Neural cell (in vitro differentiated cells): ENCODE results near the gene KRT6A.

Source experiments
- EP300 ChIP-seq: fragments of 450-650 bp; conservative IDR thresholded peaks from 2 replicates; pipeline ENCODE4 v1.6.1; 2014; ENCODE audit warnings: antibody characterized with exemption, mild to moderate bottlenecking, moderate library complexity; ENCODE audit not compliant: poor library complexity, severe bottlenecking
- EZH2 ChIP-seq: fragments of 200-600, 300-800 bp; shearing (Covaris generic), sonication (generic); IDR thresholded peaks from 2 replicates; pipeline ENCODE4 v1.6.1; 2014; ENCODE audit warnings: antibody characterized with exemption, low read length, borderline replicate concordance, mild to moderate bottlenecking; ENCODE audit not compliant: insufficient read depth, poor library complexity, severe bottlenecking
- MXI1 ChIP-seq: fragments of 450-650 bp; conservative IDR thresholded peaks from 2 replicates; pipeline ENCODE4 v1.6.1; 2014; ENCODE audit warnings: antibody characterized with exemption, mild to moderate bottlenecking; ENCODE audit not compliant: poor library complexity, severe bottlenecking
- POLR2AphosphoS5 ChIP-seq: IDR thresholded peaks from 2 replicates; pipeline ENCODE4 v1.6.1; 2012
- SMC3 ChIP-seq: fragments of 450-650 bp; conservative IDR thresholded peaks from 2 replicates; pipeline ENCODE4 v1.6.1; 2014; ENCODE audit warnings: antibody characterized with exemption, mild to moderate bottlenecking, moderate library complexity; ENCODE audit not compliant: poor library complexity
- TF ChIP-seq, protein P1 (sequence below): fragments of 450-650 bp; IDR thresholded peaks from 2 replicates; pipeline ENCODE4 v1.5.1; 2014; ENCODE audit warnings: antibody characterized with exemption, mild to moderate bottlenecking, moderate library complexity; ENCODE audit not compliant: poor library complexity, severe bottlenecking

DNA sequence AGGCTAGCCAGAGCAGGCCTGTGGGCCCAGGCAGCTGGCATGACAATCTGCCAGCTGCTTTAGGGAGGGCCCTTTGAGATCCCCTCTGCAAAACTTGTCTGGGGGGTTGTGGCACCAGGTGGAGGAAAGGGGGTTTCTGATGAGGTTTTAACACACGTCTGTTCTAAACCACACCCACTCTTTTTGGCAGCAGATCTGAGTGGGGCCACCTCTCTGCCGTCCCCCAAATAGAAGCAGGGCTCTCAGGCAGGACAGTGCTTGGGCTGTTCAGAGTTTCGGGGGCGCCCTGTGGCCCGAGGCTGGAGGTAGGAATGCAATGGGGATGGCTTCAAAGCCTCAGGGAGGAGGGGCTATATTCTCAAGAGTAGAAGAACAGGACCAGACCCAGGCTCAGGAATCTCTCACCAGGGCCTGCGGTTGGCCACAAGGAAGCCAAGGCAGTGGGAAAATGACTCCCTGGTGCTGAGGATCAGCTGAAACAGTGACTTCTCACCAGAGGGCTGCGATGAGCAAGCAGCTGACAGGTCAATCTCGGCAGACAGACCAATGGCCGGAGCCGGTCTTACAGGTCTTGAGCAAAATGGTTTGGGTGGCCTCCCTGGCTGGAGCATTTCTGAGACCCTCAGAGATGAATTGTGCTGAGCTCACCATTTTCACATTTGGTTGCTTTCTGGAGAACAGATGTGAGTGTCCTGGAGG, 28.7 kb upstream of the KRT6A start:
- TF ChIP-seq SMC3 (no peak), MXI1 (no peak), POLR2AphosphoS5 (no peak), EZH2 (no peak), EP300 (no peak)
- TF ChIP-seq, protein P1, sequence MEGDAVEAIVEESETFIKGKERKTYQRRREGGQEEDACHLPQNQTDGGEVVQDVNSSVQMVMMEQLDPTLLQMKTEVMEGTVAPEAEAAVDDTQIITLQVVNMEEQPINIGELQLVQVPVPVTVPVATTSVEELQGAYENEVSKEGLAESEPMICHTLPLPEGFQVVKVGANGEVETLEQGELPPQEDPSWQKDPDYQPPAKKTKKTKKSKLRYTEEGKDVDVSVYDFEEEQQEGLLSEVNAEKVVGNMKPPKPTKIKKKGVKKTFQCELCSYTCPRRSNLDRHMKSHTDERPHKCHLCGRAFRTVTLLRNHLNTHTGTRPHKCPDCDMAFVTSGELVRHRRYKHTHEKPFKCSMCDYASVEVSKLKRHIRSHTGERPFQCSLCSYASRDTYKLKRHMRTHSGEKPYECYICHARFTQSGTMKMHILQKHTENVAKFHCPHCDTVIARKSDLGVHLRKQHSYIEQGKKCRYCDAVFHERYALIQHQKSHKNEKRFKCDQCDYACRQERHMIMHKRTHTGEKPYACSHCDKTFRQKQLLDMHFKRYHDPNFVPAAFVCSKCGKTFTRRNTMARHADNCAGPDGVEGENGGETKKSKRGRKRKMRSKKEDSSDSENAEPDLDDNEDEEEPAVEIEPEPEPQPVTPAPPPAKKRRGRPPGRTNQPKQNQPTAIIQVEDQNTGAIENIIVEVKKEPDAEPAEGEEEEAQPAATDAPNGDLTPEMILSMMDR: no peak
